H4 (cell line): Measurements from ENCODE around the gene C2orf76. TPM values are rescaled to one million over a fixed set of nuclear protein-coding genes. Genes with fewer than 3 reads are reported as not detected.
"Not testable (repeated sequence)": the region's sequence is repeated elsewhere in the genome, so short reads cannot be mapped to it uniquely, and the experiment has no call there.

Source experiments
- DNase-seq: peaks from one replicate; pipeline ENCODE4 v3.0.0-alpha.2; 2015; ENCODE audit warnings: low spot score
- total RNA-seq: library from RNA; depleted of rRNA; stranded (reverse); fragments of >200 nt; shearing (Covaris generic); gene quantifications from 2 replicates; pipeline ENCODE4 v1.2.3, GENCODE V29; 2014

The C2orf76 gene
- total RNA-seq, 1 experiment from 2014 or later: 15.4 TPM

DNA sequence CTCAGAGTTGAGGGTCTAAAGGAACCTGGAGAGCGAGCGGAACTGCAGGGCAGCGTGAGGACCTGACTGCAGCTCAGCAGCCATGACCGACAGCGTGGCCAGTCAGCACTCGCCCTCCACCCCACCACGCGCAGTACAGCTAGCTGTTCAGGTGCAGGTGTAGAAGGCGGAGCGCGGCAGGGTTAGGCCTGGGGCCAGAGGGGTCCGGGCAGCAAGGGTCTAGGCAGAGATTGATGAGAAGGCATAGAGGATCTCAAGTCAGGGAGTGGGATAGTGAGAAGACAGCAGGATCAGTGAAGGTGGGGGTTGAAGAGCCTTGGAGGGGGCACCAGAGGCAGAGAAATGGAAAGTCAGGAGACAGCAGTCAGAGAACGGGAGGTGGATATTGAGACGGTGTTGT, 72.0 kb downstream of the C2orf76 start:
- DNase-seq: no peak

- no peak for DNase-seq
Measured at GRCh38 chr2:119293900-119294299, 72.7 kb downstream of the C2orf76 start.

DNA sequence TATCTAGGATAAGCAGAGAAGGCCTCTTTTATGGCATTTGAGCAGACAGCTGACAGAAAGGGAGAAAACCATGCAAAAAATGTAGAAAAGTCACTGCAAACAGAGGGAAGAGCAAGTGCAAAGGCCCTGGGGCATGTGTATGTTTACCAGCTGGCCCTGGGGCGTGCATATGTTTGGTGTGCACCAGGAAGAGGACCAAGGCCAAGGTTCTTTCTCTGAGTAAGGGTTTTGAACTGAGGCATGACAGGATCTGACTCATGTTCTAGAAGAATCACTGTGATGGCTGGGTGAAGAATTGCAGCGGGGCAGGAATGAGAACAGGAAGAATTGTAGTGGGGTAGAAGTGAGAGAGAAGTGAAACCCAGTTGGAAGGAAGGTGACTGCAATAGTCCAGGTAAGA, 73.4 kb downstream of the C2orf76 start:
- DNase-seq: no peak

- DNase-seq: peak; percentile 50
Measured at GRCh38 chr2:119292226-119292625, 74.4 kb downstream of the C2orf76 start.

- no peak for DNase-seq
Measured at GRCh38 chr2:119291588-119292167, 75.0 kb downstream of the C2orf76 start.

DNA sequence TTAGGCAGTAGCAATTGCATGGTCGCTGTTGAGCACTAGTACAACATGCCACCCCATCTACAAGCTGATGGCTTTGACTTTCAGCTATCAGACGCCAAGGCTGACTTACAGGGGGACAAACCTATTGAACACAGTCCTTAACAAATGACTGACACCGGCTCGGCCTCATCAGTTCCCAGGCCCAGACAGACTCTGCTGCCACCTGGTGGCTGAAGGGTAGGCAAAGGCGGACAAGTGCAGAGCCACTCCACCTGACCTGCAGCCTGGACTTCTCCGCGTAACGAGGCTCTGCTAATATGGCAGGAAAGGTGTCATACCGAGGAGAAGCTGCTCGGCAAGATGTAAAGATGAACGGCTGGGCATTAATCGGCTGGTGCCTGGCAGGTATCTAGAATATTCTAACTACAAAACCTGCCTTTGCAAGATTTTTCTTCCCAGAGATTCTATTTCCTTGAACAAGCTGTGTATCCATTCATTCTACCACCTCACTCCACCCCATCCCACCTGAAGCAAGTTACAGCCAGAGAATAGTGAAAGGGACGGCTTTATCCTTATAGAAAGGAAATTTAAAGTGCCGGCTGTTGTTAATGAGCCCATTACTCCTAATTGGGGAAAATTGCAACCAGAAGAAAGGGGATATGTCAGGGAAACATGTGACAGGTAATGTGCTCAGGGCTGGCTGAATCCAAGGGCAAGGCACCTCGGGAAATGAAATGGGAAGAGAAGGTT, 75.6 kb downstream of the C2orf76 start:
- peak; percentile 68 for DNase-seq

- no peak for DNase-seq
Measured at GRCh38 chr2:119289642-119290041, 77.0 kb downstream of the C2orf76 start.

GRCh38 chr2:119289093-119289492, 77.5 kb downstream of the C2orf76 start:
- no peak for DNase-seq

- DNase-seq: no peak
Measured at GRCh38 chr2:119288576-119288975, 78.1 kb downstream of the C2orf76 start.

DNA sequence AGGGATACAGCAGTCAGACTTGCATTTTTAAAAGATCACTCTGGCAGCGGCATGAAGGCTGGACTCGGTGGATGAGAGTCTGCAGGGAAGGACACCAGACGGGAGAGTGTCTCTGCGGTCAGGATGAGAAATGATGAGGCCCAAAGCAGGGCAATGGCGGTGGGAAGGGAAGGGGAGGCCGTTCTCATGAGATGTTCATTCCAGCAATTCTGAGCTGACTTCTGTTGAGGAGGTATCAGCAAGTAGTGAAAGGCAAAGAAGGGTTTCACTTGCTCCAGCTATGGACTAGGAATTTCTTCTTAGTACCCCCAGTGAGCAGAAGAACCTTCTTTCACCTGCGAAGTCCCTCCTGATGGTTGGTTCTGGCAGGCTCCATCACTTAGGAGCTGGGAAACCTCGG, 80.0 kb downstream of the C2orf76 start:
- no peak for DNase-seq

- DNase-seq: peak; percentile 93
Measured at GRCh38 chr2:119283873-119284331, 82.7 kb downstream of the C2orf76 start.

- DNase-seq: peak; percentile 60
Measured at GRCh38 chr2:119282996-119283511, 83.6 kb downstream of the C2orf76 start.

DNA sequence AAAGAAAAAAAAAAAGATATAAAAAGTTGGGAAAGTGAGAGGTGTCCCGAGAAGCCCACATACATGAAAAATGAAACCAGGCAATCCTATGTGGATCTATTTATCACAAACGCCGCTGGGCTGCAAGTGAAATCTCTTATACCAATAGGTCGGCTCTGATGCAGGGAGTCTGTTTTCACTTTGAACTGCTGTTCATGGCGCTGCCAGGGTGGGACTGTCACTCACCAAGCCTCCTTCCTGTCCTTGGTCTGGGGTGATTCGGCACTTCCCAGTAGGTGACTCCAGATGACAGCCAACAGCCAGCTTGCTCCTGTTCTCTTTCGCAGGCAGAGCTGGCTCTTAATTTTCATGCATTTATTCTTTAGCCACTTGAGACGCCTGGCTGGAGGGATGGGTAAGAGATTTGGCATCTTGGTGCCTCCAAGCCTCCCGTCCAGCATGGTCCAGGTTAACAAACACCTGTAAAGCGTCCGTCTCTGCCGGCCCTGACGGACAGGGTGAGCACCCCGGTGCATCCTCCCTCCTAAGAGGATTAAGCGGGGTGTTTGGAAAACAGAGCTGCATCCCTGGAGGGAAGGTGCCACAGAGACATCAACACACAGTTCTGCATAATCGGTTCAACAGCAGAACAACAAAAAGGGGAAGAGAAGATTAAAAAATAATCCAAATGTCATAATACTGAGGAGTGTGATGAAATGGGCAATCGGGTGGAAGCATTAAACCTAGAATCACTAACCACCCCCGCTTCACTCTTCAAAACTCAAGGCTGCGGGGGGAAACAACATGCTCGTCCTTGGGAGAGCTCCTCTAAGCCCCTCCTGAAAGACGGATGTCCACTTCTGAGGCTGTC, 84.3 kb downstream of the C2orf76 start:
- no peak for DNase-seq

GRCh38 chr2:119280680-119281079, 86.0 kb downstream of the C2orf76 start:
- DNase-seq: no peak

DNA sequence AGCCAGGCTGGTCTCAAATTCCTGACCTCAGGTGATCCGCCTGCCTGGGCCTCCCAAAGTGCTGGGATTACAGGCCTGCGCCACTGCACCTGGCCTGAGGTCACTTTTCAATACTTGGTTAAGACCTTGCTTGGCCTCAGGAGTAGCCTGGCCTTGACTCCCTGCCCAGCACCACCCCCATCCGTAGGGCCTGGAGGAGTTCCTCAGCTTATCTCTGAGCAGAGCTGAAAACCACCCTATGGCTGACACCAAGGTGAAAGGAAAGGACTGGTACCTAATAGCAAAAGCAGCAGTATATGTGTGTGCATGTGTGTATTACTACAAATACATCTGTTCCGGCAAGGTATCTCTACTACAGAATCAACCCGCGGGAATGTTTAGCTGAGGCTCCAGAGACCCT, 87.0 kb downstream of the C2orf76 start:
- DNase-seq: no peak

- no peak for DNase-seq
Measured at GRCh38 chr2:119278946-119279345, 87.7 kb downstream of the C2orf76 start.

- DNase-seq: not testable (repeated sequence)
Measured at GRCh38 chr2:119278385-119278784, 88.2 kb downstream of the C2orf76 start.

DNA sequence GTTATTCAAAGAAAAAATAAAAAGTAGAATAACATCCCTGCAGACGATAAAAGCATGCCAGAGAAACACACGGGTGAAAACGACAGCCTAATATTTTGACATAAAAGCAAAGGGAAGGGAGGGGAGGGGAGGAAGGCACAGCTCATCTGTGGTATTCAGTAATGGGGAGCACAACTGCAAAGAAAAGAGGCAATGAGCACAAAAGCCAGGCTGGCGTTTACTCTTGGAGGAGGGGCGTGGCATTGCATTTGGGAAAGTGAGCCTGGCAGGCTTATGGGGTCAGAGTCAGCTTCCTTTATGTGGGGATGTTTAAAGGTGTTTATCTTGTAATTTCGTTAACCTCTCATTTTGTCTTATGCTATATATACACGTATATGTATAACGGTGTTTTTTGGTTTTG, 89.8 kb downstream of the C2orf76 start:
- DNase-seq: no peak

- DNase-seq: no peak
Measured at GRCh38 chr2:119267604-119268003, 99.0 kb downstream of the C2orf76 start.

DNA sequence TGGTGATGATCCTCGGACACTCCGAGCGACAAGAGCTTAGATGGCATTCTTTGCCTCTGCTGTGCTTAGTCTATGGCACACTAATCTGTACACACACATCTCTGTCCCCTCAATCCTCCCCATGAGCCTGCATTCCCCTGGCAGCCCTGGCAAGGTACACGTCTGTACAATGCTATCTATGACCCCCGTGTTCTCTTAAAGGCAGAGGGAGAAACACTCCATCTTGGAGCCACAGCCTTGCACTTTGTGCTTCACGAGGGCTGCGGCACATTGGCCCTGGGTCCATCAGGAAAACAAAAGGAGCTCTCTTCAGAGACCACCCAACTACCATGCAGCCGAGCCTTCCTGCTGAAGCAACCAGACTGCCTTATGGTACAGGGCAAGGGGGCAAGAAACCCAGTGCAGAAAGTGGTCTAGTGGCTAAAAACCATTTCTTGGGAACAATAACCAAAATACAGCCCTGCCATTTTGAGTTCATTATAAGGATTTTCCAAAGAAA, 100.5 kb downstream of the C2orf76 start:
- DNase-seq: no peak

- DNase-seq: no peak
Measured at GRCh38 chr2:119265693-119266066, 101.0 kb downstream of the C2orf76 start.
